Activated B cell treated with CpG ODN at 0.5 μM for 24 hours (primary cell): ENCODE results near the gene RPS6KA2. TPM values are rescaled to one million over a fixed set of nuclear protein-coding genes. Genes with fewer than 3 reads are reported as not detected.

Experiments used
- ATAC-seq: fragments of 200-7000 bp; cut with Tn5 transposase; one replicate; pipeline ENCODE4 v1.10.0; 2021; ENCODE audit warnings: low read depth, mild to moderate bottlenecking, moderate library complexity
- CTCF ChIA-PET: fragments of 350-600 bp; sonication (Branson Sonifier 250); formaldehyde crosslinking; loops from one replicate; lab custom pipeline; 2021; ENCODE audit warnings: antibody characterized with exemption; lab: Charles Lee
- POLR2A ChIA-PET: fragments of 350-600 bp; sonication (Branson Sonifier 250); formaldehyde crosslinking; loops from one replicate; lab custom pipeline; 2021; ENCODE audit warnings: antibody characterized with exemption; lab: Charles Lee
- DNase-seq: peaks from one replicate; pipeline ENCODE4 v3.0.0; 2022
- H3K27ac Mint-ChIP-seq: one replicate; pipeline ENCODE4 v1.8.0; 2020; ENCODE audit warnings: mixed read lengths
- H3K27me3 Mint-ChIP-seq: one replicate; pipeline ENCODE4 v1.8.0; 2021; ENCODE audit warnings: mixed read lengths
- H3K36me3 Mint-ChIP-seq: one replicate; pipeline ENCODE4 v1.8.0; 2021; ENCODE audit warnings: low read depth, mixed read lengths
- H3K4me1 Mint-ChIP-seq: one replicate; pipeline ENCODE4 v1.8.0; 2021; ENCODE audit warnings: mixed read lengths
- H3K4me3 Mint-ChIP-seq: one replicate; pipeline ENCODE4 v1.8.0; 2020; ENCODE audit warnings: mild to moderate bottlenecking, mixed read lengths
- H3K9me3 Mint-ChIP-seq: one replicate; pipeline ENCODE4 v1.8.0; 2020; ENCODE audit warnings: mixed read lengths
- CTCF ChIP-seq: fragments of 200-600 bp; IDR thresholded peaks from one replicate; pipeline ENCODE4 v1.8.0; 2022; ENCODE audit warnings: antibody characterized with exemption, mild to moderate bottlenecking
- intact Hi-C: fragments of 100-400 bp; cut with micrococcal nuclease; formaldehyde crosslinking; loops from one replicate; pipeline ENCODE4 v1.15.1; 2024
- total RNA-seq: library from RNA; stranded (reverse); gene quantifications from 2 replicates; pipeline ENCODE4 v1.2.3, GENCODE V29; 2022

Gene RPS6KA2
- total RNA-seq, 1 donor from 2014 or later = 14.4 TPM

GRCh38 chr6:166446567-166447065 lies 180.4 kb downstream of the RPS6KA2 start:
- ChIA-PET CTCF (no interaction called here), POLR2A (no interaction called here)
- peaks cover 2% of the 10 kb centered on the region for H3K27me3 Mint-ChIP-seq
- H3K4me3 Mint-ChIP-seq = no peak overlapping the region
- no peak for TF ChIP-seq CTCF
- no peaks in the 10 kb centered on the region for H3K9me3 Mint-ChIP-seq
- intact Hi-C loops = no loop called here
- no peaks in the 10 kb centered on the region for H3K4me1 Mint-ChIP-seq
- H3K36me3 Mint-ChIP-seq = peaks cover 12% of the 10 kb centered on the region
- no peak for ATAC-seq
- no peak overlapping the region for H3K27ac Mint-ChIP-seq
- no peak for DNase-seq

- ChIA-PET POLR2A (no interaction called here), CTCF (no interaction called here)
- H3K27me3 Mint-ChIP-seq = peaks cover 6% of the 10 kb centered on the region
- intact Hi-C loops = no loop called here
- H3K27ac Mint-ChIP-seq = no peak overlapping the region
- peaks cover 12% of the 10 kb centered on the region for H3K36me3 Mint-ChIP-seq
- H3K4me3 Mint-ChIP-seq = no peak overlapping the region
- no peaks in the 10 kb centered on the region for H3K9me3 Mint-ChIP-seq
- H3K4me1 Mint-ChIP-seq = no peaks in the 10 kb centered on the region
- no peak for ATAC-seq
- no peak for TF ChIP-seq CTCF
- DNase-seq = no peak
Measured at GRCh38 chr6:166446146-166446545, 180.9 kb downstream of the RPS6KA2 start.

- ChIA-PET CTCF (no interaction called here), POLR2A (no interaction called here)
- peaks cover 12% of the 10 kb centered on the region for H3K36me3 Mint-ChIP-seq
- H3K4me3 Mint-ChIP-seq = no peak overlapping the region
- peaks cover 20% of the 10 kb centered on the region for H3K27me3 Mint-ChIP-seq
- H3K9me3 Mint-ChIP-seq = no peaks in the 10 kb centered on the region
- DNase-seq (no peak), ATAC-seq (no peak)
- no peaks in the 10 kb centered on the region for H3K4me1 Mint-ChIP-seq
- H3K27ac Mint-ChIP-seq = no peak overlapping the region
- no peak for TF ChIP-seq CTCF
- intact Hi-C loops = no loop called here
Measured at GRCh38 chr6:166444446-166444845, 182.6 kb downstream of the RPS6KA2 start.

GRCh38 chr6:166443166-166443565 lies 183.9 kb downstream of the RPS6KA2 start:
- no peaks in the 10 kb centered on the region for H3K4me1 Mint-ChIP-seq
- H3K27ac Mint-ChIP-seq = no peak overlapping the region
- H3K36me3 Mint-ChIP-seq = peaks cover 5% of the 10 kb centered on the region
- no peaks in the 10 kb centered on the region for H3K9me3 Mint-ChIP-seq
- ChIA-PET CTCF (no interaction called here), POLR2A (no interaction called here)
- no peak for ATAC-seq
- intact Hi-C loops = no loop called here
- no peak for DNase-seq
- no peak overlapping the region for H3K4me3 Mint-ChIP-seq
- peaks cover 28% of the 10 kb centered on the region for H3K27me3 Mint-ChIP-seq
- no peak for TF ChIP-seq CTCF

GRCh38 chr6:166442131-166442685 lies 184.8 kb downstream of the RPS6KA2 start:
- ChIA-PET POLR2A (no interaction called here), CTCF (interaction anchor here (1.1 to 1.6 kb wide), 3 partner anchors 166 to 546 kb away, joined by 3 to 4 read pairs (median 3); no protein-coding TSS in a partner anchor)
- Mint-ChIP-seq H3K36me3 (peaks cover 4% of the 10 kb centered on the region), H3K27ac (no peak overlapping the region), H3K27me3 (peaks cover 29% of the 10 kb centered on the region), H3K4me3 (no peak overlapping the region), H3K9me3 (no peaks in the 10 kb centered on the region), H3K4me1 (no peaks in the 10 kb centered on the region)
- TF ChIP-seq CTCF = no peak
- intact Hi-C loops = no loop called here
- DNase-seq (no peak), ATAC-seq (no peak)
